ENCODE results near the gene MFSD2B.

Gene MFSD2B

DNA sequence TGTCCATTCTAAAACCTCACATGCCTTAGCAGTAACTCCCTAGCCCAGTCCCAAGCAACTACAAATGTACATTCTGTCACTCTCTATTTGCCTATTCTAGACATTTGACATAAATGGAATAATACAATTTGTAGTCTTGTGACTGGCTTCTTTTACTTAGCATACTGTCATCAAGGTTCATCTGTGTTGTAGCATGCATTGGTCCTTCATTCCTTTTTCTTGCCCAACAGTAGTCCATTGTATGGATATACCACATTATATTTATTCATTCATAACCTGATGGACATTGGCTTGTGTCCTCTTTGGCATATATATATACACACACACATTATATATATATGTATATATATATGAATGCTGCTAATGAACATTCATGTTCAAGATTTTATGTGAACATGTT, 2.2 kb upstream of the MFSD2B start:
- no peak overlapping the region for H3K4me2 ChIP-seq (ENCODE audit: insufficient read depth, low read length, poor library complexity, severe bottlenecking)
- no peak overlapping the region for H3K18ac ChIP-seq (ENCODE audit: low read length)
- peaks cover 0 to 18% (median 0%) of the 10 kb centered on the region in 3 experiments for H3K27me3 ChIP-seq (ENCODE audit: control insufficient read depth in 3 of 3, insufficient read depth in 3 of 3, low read depth in 1 of 3, low read length in 3 of 3)
- DNase-seq (ENCODE audit: low spot score): no peak
- no peak overlapping the region for H3K27ac ChIP-seq (replicated peaks; ENCODE audit: low read length)
- no peak overlapping the region for H3K9ac ChIP-seq (ENCODE audit: low read depth, low read length, poor library complexity)
- H2AK5ac ChIP-seq (ENCODE audit: low read depth, low read length): no peak overlapping the region
- H3K9me3 ChIP-seq (replicated peaks in 1 of 2; ENCODE audit: control insufficient read depth in 2 of 2, insufficient read depth in 1 of 2, low read depth in 1 of 2, low read length in 2 of 2): peaks cover 0 to 1% of the 10 kb centered on the region in 2 donors
- H3K14ac ChIP-seq (ENCODE audit: low read length): no peak overlapping the region
- H3K36me3 ChIP-seq (replicated peaks in 1 of 2; ENCODE audit: control insufficient read depth in 2 of 2, insufficient read depth in 2 of 2, low read length in 2 of 2): peaks cover 0 to under 1% of the 10 kb centered on the region in 2 donors
- H2BK5ac ChIP-seq (ENCODE audit: low read length): no peak overlapping the region
- no peak overlapping the region for H4K91ac ChIP-seq (ENCODE audit: low read depth, low read length, poor library complexity)
- no peak overlapping the region for H3K4ac ChIP-seq (ENCODE audit: low read length)
- no peak overlapping the region for H4K8ac ChIP-seq (ENCODE audit: low read depth, low read length)
- H3K4me3 ChIP-seq (ENCODE audit: low read length in 2 of 2): no peak overlapping the region
- no peak overlapping the region for H2AFZ ChIP-seq (ENCODE audit: low read length)
- H3K79me1 ChIP-seq (ENCODE audit: low read depth, low read length): no peaks in the 10 kb centered on the region
- H3K4me1 ChIP-seq (ENCODE audit: control insufficient read depth in 2 of 2, insufficient read depth in 1 of 2, low read depth in 1 of 2, low read length in 2 of 2): peaks cover 0 to 7% of the 10 kb centered on the region in 2 donors
- no peak overlapping the region for H2BK15ac ChIP-seq (ENCODE audit: low read length)
- no peak overlapping the region for H2BK12ac ChIP-seq (ENCODE audit: low read length)
- H3K23ac ChIP-seq (ENCODE audit: low read depth, low read length, poor library complexity): no peak overlapping the region
- no peak overlapping the region for H2BK120ac ChIP-seq (ENCODE audit: low read depth, low read length)

DNA sequence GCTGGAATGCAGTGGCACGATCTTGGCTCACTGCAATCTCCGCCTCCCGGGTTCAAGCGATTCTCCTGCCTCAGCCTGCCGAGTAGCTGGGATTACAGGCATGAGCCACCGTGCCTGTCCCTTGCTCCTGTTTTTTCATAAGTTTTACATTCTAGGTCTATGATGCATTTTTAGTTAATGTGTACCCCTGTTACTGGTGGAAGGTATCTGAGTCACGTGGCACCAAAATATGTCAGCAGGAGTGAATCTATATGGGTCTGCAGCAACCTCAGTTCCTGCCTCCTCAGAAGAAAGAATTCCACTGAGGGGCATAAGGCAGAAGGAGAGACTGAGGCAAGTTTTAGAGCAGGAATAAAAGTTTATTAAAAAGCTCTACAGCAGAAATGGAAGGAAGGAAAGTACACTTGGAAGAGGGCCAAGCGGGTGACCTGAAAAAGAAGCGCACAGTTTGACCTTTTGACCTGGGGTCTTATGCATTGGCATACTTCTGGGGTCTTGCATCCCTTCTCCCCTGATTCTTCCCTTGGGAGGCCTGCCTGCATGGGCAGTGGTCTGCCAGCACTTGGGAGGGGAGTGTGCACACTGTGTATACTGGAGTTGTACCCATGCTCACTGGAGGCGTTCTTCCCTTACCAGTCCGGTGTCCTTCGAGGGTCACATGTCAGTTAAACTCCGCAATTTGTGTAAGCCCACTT, 1.1 kb upstream of the MFSD2B start:
- WGBS, 2 donors (ENCODE audit: extremely low coverage in 2 of 2, insufficient read length in 2 of 2, insufficient replicate concordance in 1 of 2): no CpG with 5 or more reads among the region's 13 CpGs
- no peaks in the 10 kb centered on the region for H3K79me1 ChIP-seq (ENCODE audit: low read depth, low read length)
- DNase-seq (ENCODE audit: low spot score): no peak

DNA sequence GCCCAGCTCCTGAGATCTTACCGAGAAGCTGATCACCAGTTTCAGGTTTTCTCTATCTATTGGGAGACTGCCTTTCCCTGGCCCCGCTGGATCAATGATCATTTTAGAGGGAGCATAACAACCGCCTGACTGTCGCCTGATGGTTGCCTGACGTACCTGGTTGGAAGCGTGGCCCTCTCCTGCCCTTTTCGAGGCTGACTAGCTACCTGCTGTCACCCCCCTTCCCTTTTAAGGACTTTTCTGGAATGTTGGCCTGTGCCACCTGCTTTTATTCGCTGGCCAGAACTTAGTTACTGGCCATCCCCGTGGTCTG, 562 bp upstream of the MFSD2B start:
- peaks cover 0 to 1% of the 10 kb centered on the region in 2 donors for H3K9me3 ChIP-seq (replicated peaks in 1 of 2; ENCODE audit: control insufficient read depth in 2 of 2, insufficient read depth in 1 of 2, low read depth in 1 of 2, low read length in 2 of 2)
- no CpG with 5 or more reads among the region's 9 CpGs for WGBS, 2 donors (ENCODE audit: extremely low coverage in 2 of 2, insufficient read length in 2 of 2, insufficient replicate concordance in 1 of 2)
- H3K4me3 ChIP-seq (ENCODE audit: low read length in 2 of 2): no peak overlapping the region

More for the DNA sequence above, 1.1 kb upstream of the MFSD2B start:
- Histone ChIP-seq H3K27me3 (ENCODE audit: control insufficient read depth in 3 of 3, insufficient read depth in 3 of 3, low read depth in 1 of 3, low read length in 3 of 3) (peaks cover 0 to 18% (median 0%) of the 10 kb centered on the region in 3 experiments), H3K14ac (ENCODE audit: low read length) (no peak overlapping the region), H3K4ac (ENCODE audit: low read length) (no peak overlapping the region), H4K8ac (ENCODE audit: low read depth, low read length) (no peak overlapping the region), H3K9me3 (replicated peaks in 1 of 2; ENCODE audit: control insufficient read depth in 2 of 2, insufficient read depth in 1 of 2, low read depth in 1 of 2, low read length in 2 of 2) (peaks cover 0 to 1% of the 10 kb centered on the region in 2 donors), H3K23ac (ENCODE audit: low read depth, low read length, poor library complexity) (no peak overlapping the region), H2BK5ac (ENCODE audit: low read length) (no peak overlapping the region), H4K91ac (ENCODE audit: low read depth, low read length, poor library complexity) (no peak overlapping the region), H2AK5ac (ENCODE audit: low read depth, low read length) (no peak overlapping the region), H3K9ac (ENCODE audit: low read depth, low read length, poor library complexity) (no peak overlapping the region), H2AFZ (ENCODE audit: low read length) (no peak overlapping the region), H3K18ac (ENCODE audit: low read length) (no peak overlapping the region), H2BK120ac (ENCODE audit: low read depth, low read length) (no peak overlapping the region), H3K4me3 (ENCODE audit: low read length in 2 of 2) (no peak overlapping the region), H2BK15ac (ENCODE audit: low read length) (no peak overlapping the region), H2BK12ac (ENCODE audit: low read length) (no peak overlapping the region), H3K27ac (replicated peaks; ENCODE audit: low read length) (no peak overlapping the region), H3K4me2 (ENCODE audit: insufficient read depth, low read length, poor library complexity, severe bottlenecking) (no peak overlapping the region), H3K36me3 (replicated peaks in 1 of 2; ENCODE audit: control insufficient read depth in 2 of 2, insufficient read depth in 2 of 2, low read length in 2 of 2) (no peaks in the 10 kb centered on the region), H3K4me1 (ENCODE audit: control insufficient read depth in 2 of 2, insufficient read depth in 1 of 2, low read depth in 1 of 2, low read length in 2 of 2) (peaks cover 0 to 7% of the 10 kb centered on the region in 2 donors)

DNA sequence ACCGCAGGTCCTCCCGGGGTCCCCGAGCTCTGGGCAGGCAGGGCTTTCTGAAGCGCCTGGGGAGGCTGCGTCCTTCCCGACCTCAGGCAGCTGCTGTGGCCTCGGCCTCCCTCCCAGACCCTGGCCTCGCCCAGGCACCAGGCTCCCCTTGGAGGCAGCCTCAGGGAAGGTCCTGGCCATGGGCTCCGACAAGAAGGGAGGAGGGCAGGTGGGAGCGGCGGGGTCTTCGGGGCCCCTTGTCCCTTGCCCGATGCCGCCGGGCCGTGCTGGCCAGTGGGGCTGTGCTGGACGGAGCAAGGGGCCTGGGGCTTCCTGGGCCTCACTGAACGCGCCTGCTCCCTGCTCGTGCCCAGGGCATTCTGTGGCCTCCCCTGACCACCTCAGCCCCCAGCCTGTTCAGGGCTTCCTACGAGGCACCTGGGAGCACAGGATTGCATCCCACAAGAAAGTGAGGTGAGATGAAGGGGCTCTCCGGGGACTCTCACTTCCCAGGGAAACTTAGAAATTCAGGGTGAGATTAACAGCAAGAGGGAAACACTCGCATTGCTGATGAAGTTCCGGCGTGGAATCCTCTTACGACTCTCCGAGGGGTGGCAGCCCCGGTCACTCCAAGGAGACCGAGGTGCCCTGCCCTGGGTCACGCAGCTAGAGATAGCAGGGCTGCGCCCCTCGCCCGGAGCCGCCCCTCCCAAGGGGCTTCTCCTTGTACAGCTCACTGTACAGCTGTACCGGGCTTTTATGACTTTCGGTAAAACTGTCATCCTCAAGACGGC, 778 bp downstream of the MFSD2B start:
- Histone ChIP-seq H2BK5ac (ENCODE audit: low read length) (no peak overlapping the region), H3K18ac (ENCODE audit: low read length) (peak overlapping the region; percentile 88), H3K4ac (ENCODE audit: low read length) (no peak overlapping the region), H2BK120ac (ENCODE audit: low read depth, low read length) (peak overlapping the region; percentile 76), H3K4me1 (ENCODE audit: control insufficient read depth in 2 of 2, insufficient read depth in 1 of 2, low read depth in 1 of 2, low read length in 2 of 2) (peaks cover under 1 to 7% of the 10 kb centered on the region in 2 donors), H3K9me3 (replicated peaks in 1 of 2; ENCODE audit: control insufficient read depth in 2 of 2, insufficient read depth in 1 of 2, low read depth in 1 of 2, low read length in 2 of 2) (no peaks in the 10 kb centered on the region), H2BK12ac (ENCODE audit: low read length) (peak overlapping the region; percentile 60), H3K23ac (ENCODE audit: low read depth, low read length, poor library complexity) (peak overlapping the region; percentile 97), H4K8ac (ENCODE audit: low read depth, low read length) (no peak overlapping the region), H2AFZ (ENCODE audit: low read length) (no peak overlapping the region), H3K9ac (ENCODE audit: low read depth, low read length, poor library complexity) (peak overlapping the region; percentile 4), H3K14ac (ENCODE audit: low read length) (peak overlapping the region; percentile 76), H2AK5ac (ENCODE audit: low read depth, low read length) (peak overlapping the region; percentile 59), H3K4me2 (ENCODE audit: insufficient read depth, low read length, poor library complexity, severe bottlenecking) (peak overlapping the region; percentile 72), H3K79me1 (ENCODE audit: low read depth, low read length) (no peaks in the 10 kb centered on the region), H3K36me3 (replicated peaks in 1 of 2; ENCODE audit: control insufficient read depth in 2 of 2, insufficient read depth in 2 of 2, low read length in 2 of 2) (no peaks in the 10 kb centered on the region), H3K27me3 (ENCODE audit: control insufficient read depth in 3 of 3, insufficient read depth in 3 of 3, low read depth in 1 of 3, low read length in 3 of 3) (peaks cover 0 to 18% (median 0%) of the 10 kb centered on the region in 3 experiments), H3K4me3 (ENCODE audit: low read length in 2 of 2) (peak overlapping the region in 1 of 2 donors; percentile 66), H3K27ac (replicated peaks; ENCODE audit: low read length) (no peak overlapping the region), H2BK15ac (ENCODE audit: low read length) (no peak overlapping the region), H4K91ac (ENCODE audit: low read depth, low read length, poor library complexity) (no peak overlapping the region)
- WGBS, 2 donors (ENCODE audit: extremely low coverage in 2 of 2, insufficient read length in 2 of 2, insufficient replicate concordance in 1 of 2): no CpG with 5 or more reads among the region's 37 CpGs
- no peak for DNase-seq (ENCODE audit: low spot score)

More for the DNA sequence above, 562 bp upstream of the MFSD2B start:
- H4K91ac ChIP-seq (ENCODE audit: low read depth, low read length, poor library complexity): no peak overlapping the region
- H3K9ac ChIP-seq (ENCODE audit: low read depth, low read length, poor library complexity): peak overlapping the region; percentile 51
- no peak overlapping the region for H3K14ac ChIP-seq (ENCODE audit: low read length)
- no peak overlapping the region for H2AFZ ChIP-seq (ENCODE audit: low read length)
- H2BK120ac ChIP-seq (ENCODE audit: low read depth, low read length): no peak overlapping the region
- no peak overlapping the region for H3K4ac ChIP-seq (ENCODE audit: low read length)
- no peak overlapping the region for H2BK5ac ChIP-seq (ENCODE audit: low read length)
- no peak overlapping the region for H3K27ac ChIP-seq (replicated peaks; ENCODE audit: low read length)
- no peaks in the 10 kb centered on the region for H3K36me3 ChIP-seq (replicated peaks in 1 of 2; ENCODE audit: control insufficient read depth in 2 of 2, insufficient read depth in 2 of 2, low read length in 2 of 2)
- H3K79me1 ChIP-seq (ENCODE audit: low read depth, low read length): no peaks in the 10 kb centered on the region
- no peak for DNase-seq (ENCODE audit: low spot score)
- no peak overlapping the region for H2BK15ac ChIP-seq (ENCODE audit: low read length)
- H3K4me2 ChIP-seq (ENCODE audit: insufficient read depth, low read length, poor library complexity, severe bottlenecking): no peak overlapping the region
- H3K27me3 ChIP-seq (ENCODE audit: control insufficient read depth in 3 of 3, insufficient read depth in 3 of 3, low read depth in 1 of 3, low read length in 3 of 3): peaks cover 0 to 18% (median 0%) of the 10 kb centered on the region in 3 experiments
- peaks cover 0 to 7% of the 10 kb centered on the region in 2 donors for H3K4me1 ChIP-seq (ENCODE audit: control insufficient read depth in 2 of 2, insufficient read depth in 1 of 2, low read depth in 1 of 2, low read length in 2 of 2)
- no peak overlapping the region for H4K8ac ChIP-seq (ENCODE audit: low read depth, low read length)
- H2BK12ac ChIP-seq (ENCODE audit: low read length): no peak overlapping the region
- H2AK5ac ChIP-seq (ENCODE audit: low read depth, low read length): peak overlapping the region; percentile 42
- no peak overlapping the region for H3K23ac ChIP-seq (ENCODE audit: low read depth, low read length, poor library complexity)
- peak overlapping the region; percentile 88 for H3K18ac ChIP-seq (ENCODE audit: low read length)
